Suprapubic skin (tissue), 4 donors: ENCODE results near the gene PGGHG. TPM values are rescaled to one million over a fixed set of nuclear protein-coding genes. Genes with fewer than 3 reads are reported as not detected.

ENCODE experiments used
- DNase-seq, 2 donors: peaks; one replicate each; pipeline ENCODE4 v3.0.0-alpha.2; 2019; ENCODE audit warnings: low spot score in 2 of 2
- H3K27ac ChIP-seq: fragments of 200-600 bp; sonication (generic); one replicate; pipeline ENCODE4 v1.5.1; 2019
- H3K27me3 ChIP-seq: fragments of 200-600 bp; sonication (generic); one replicate; pipeline ENCODE4 v1.5.1; 2019
- H3K36me3 ChIP-seq: fragments of 200-600 bp; sonication (generic); one replicate; pipeline ENCODE4 v1.5.1; 2019
- H3K4me1 ChIP-seq: fragments of 200-600 bp; sonication (generic); one replicate; pipeline ENCODE4 v1.5.1; 2019
- H3K4me3 ChIP-seq: fragments of 200-600 bp; sonication (generic); one replicate; pipeline ENCODE4 v1.5.1; 2019; ENCODE audit warnings: mild to moderate bottlenecking
- H3K9me3 ChIP-seq: fragments of 200-600 bp; sonication (generic); one replicate; pipeline ENCODE4 v1.5.1; 2019
- EP300 ChIP-seq: sonication (generic); formaldehyde crosslinking; IDR thresholded peaks from one replicate; pipeline ENCODE4 v1.6.1; 2017; ENCODE audit warnings: antibody characterized with exemption
- POLR2A ChIP-seq, 2 donors: fragments of 450-650 bp; IDR thresholded peaks; one replicate each; pipeline ENCODE4 v1.6.1; 2017; ENCODE audit warnings: antibody characterized with exemption in 2 of 2, mild to moderate bottlenecking in 2 of 2, moderate library complexity in 2 of 2
- POLR2AphosphoS5 ChIP-seq, 3 donors: sonication (generic); formaldehyde crosslinking; IDR thresholded peaks; one replicate each; pipeline ENCODE4 v1.6.1; 2017; ENCODE audit warnings: antibody characterized with exemption in 3 of 3
- WGBS: methylation state at CpG from one replicate; pipeline ENCODE4 v1.1.5; 2018; 5-methylcytosine and 5-hydroxymethylcytosine counted together
- total RNA-seq, 4 donors: library from RNA; depleted of rRNA; stranded (reverse); fragments of >200 nt; gene quantifications; one replicate each; pipeline ENCODE4 v1.1.0, GENCODE V29; 2016
- TF ChIP-seq, protein P1 (sequence below), 2 donors: fragments of 200-600 bp in 1 of 2; fragments of 450-650 bp in 1 of 2; sonication (generic) in 1 of 2; IDR thresholded peaks; one replicate each; pipeline ENCODE4 v1.5.1; 2016 to 2019; ENCODE audit warnings: antibody characterized with exemption in 2 of 2, mild to moderate bottlenecking in 1 of 2, moderate library complexity in 1 of 2

PGGHG gene
- total RNA-seq, 4 donors from 2014 or later, result 3.5 to 22.0 (median 8.1) TPM

GRCh38 chr11:253886-254270 lies 35.0 kb upstream of the PGGHG start:
- WGBS, result 83% methylated on average over 5 of the region's 5 CpGs
- H3K4me3 ChIP-seq, result no peak overlapping the region
- no peaks in the 10 kb centered on the region for H3K4me1 ChIP-seq
- peaks cover 47% of the 10 kb centered on the region for H3K36me3 ChIP-seq
- no peaks in the 10 kb centered on the region for H3K9me3 ChIP-seq
- TF ChIP-seq POLR2A (IDR thresholded peaks at IDR 0.05) (no peak), POLR2AphosphoS5 (IDR thresholded peaks at IDR 0.05) (no peak), EP300 (no peak)
- TF ChIP-seq, protein P1, sequence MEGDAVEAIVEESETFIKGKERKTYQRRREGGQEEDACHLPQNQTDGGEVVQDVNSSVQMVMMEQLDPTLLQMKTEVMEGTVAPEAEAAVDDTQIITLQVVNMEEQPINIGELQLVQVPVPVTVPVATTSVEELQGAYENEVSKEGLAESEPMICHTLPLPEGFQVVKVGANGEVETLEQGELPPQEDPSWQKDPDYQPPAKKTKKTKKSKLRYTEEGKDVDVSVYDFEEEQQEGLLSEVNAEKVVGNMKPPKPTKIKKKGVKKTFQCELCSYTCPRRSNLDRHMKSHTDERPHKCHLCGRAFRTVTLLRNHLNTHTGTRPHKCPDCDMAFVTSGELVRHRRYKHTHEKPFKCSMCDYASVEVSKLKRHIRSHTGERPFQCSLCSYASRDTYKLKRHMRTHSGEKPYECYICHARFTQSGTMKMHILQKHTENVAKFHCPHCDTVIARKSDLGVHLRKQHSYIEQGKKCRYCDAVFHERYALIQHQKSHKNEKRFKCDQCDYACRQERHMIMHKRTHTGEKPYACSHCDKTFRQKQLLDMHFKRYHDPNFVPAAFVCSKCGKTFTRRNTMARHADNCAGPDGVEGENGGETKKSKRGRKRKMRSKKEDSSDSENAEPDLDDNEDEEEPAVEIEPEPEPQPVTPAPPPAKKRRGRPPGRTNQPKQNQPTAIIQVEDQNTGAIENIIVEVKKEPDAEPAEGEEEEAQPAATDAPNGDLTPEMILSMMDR (IDR thresholded peaks at IDR 0.05), result no peak
- no peaks in the 10 kb centered on the region for H3K27me3 ChIP-seq
- DNase-seq, result no peak
- H3K27ac ChIP-seq, result no peak overlapping the region

- H3K4me3 ChIP-seq, result no peak overlapping the region
- WGBS, result 55% methylated on average over 3 of the region's 3 CpGs
- TF ChIP-seq POLR2AphosphoS5 (IDR thresholded peaks at IDR 0.05), result no peak
- no peak for TF ChIP-seq EP300
- TF ChIP-seq, protein P1 (IDR thresholded peaks at IDR 0.05), result no peak
- TF ChIP-seq POLR2A (IDR thresholded peaks at IDR 0.05), result no peak
- peaks cover 36% of the 10 kb centered on the region for H3K36me3 ChIP-seq
- H3K27me3 ChIP-seq, result no peaks in the 10 kb centered on the region
- no peak for DNase-seq
- H3K9me3 ChIP-seq, result no peaks in the 10 kb centered on the region
- H3K27ac ChIP-seq, result no peak overlapping the region
- no peaks in the 10 kb centered on the region for H3K4me1 ChIP-seq
Observed at GRCh38 chr11:255176-255575, 33.8 kb upstream of the PGGHG start.

DNA sequence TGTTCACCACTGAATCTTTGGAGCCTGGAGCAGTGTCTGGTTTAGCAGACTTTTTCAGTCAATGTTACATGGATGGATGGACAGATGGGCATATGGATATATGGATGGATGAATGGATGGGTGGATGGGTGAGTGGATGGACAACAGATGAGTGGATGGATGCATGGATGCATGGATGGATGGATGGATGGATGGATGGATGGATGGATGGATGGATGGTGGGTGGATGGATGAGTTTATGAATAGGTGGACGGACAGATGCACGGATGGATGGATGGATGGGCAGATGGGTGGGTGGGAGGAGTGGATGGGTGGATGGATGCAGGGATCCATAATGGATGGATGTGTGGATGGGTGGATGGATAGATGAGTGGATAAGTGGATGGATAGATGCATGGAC lies 33.1 kb upstream of the PGGHG start:
- H3K27ac ChIP-seq, result no peak overlapping the region
- TF ChIP-seq POLR2A (IDR thresholded peaks at IDR 0.05), result no peak
- TF ChIP-seq, protein P1 (IDR thresholded peaks at IDR 0.05), result no peak
- TF ChIP-seq POLR2AphosphoS5 (IDR thresholded peaks at IDR 0.05), result no peak
- TF ChIP-seq EP300, result no peak
- no peaks in the 10 kb centered on the region for H3K4me1 ChIP-seq
- H3K4me3 ChIP-seq, result no peak overlapping the region
- DNase-seq, result no peak
- no peaks in the 10 kb centered on the region for H3K9me3 ChIP-seq
- H3K36me3 ChIP-seq, result peaks cover 30% of the 10 kb centered on the region
- H3K27me3 ChIP-seq, result no peaks in the 10 kb centered on the region
- WGBS, result 94% methylated on average over 2 of the region's 2 CpGs

GRCh38 chr11:256952-257737 lies 31.8 kb upstream of the PGGHG start:
- WGBS, result 83% methylated on average over 13 of the region's 14 CpGs
- TF ChIP-seq POLR2AphosphoS5 (IDR thresholded peaks at IDR 0.05), result no peak
- TF ChIP-seq EP300, result no peak
- TF ChIP-seq POLR2A (IDR thresholded peaks at IDR 0.05), result no peak
- TF ChIP-seq, protein P1 (IDR thresholded peaks at IDR 0.05), result no peak
- no peaks in the 10 kb centered on the region for H3K4me1 ChIP-seq
- no peak overlapping the region for H3K27ac ChIP-seq
- H3K36me3 ChIP-seq, result peaks cover 19% of the 10 kb centered on the region
- no peak for DNase-seq
- no peak overlapping the region for H3K4me3 ChIP-seq
- H3K9me3 ChIP-seq, result no peaks in the 10 kb centered on the region
- H3K27me3 ChIP-seq, result no peaks in the 10 kb centered on the region

DNA sequence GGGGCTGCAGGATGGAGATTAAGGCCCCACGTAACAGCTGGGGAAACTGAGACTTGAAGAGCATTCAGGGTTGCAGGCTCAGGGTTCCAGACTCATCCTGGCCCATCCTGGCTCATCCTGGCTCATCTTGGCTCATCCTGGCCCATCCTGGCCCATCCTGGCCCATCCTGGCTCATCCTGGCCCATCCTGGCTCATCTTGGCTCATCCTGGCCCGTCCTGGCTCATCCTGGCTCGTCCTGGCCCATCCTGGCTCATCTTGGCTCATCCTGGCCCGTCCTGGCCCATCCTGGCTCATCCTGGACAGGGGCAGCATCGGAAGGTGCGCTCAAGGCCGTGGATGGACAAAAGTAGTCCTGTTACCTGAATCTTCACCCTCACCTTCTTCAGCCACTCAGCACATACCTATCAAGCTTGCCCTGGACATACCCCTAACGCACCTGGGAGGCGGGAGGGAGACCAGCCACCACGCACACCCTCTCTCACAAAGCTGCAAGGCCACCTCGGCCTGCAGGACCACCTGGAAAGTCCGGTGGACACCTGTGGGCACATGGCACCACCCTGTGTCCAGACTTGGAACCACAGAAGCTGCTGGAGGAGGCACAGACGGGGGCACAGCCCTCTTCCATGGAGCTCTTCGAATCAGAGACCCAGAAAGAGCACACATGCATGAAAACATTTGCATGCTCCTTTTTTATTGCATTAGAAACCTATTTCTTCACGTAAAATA lies 31.0 kb upstream of the PGGHG start:
- H3K27me3 ChIP-seq, result no peaks in the 10 kb centered on the region
- no peak overlapping the region for H3K4me3 ChIP-seq
- DNase-seq, result no peak
- H3K4me1 ChIP-seq, result no peaks in the 10 kb centered on the region
- no peaks in the 10 kb centered on the region for H3K9me3 ChIP-seq
- no peak overlapping the region for H3K27ac ChIP-seq
- TF ChIP-seq EP300, result no peak
- no peak for TF ChIP-seq POLR2AphosphoS5 (IDR thresholded peaks at IDR 0.05)
- TF ChIP-seq, protein P1 (IDR thresholded peaks at IDR 0.05), result no peak
- no peak for TF ChIP-seq POLR2A (IDR thresholded peaks at IDR 0.05)
- WGBS, result 79% methylated on average over 11 of the region's 15 CpGs
- peaks cover 11% of the 10 kb centered on the region for H3K36me3 ChIP-seq
